Activated CD4-positive, CD25-positive, alpha-beta regulatory T cell (primary cell): ENCODE results near the gene OR2G6.
"Not testable (repeated sequence)": the region's sequence is repeated elsewhere in the genome, so short reads cannot be mapped to it uniquely, and the experiment has no call there.

Source experiments
- DNase-seq, 4 experiments: peaks; one replicate each; lab custom pipeline; 2025; lab: John Stamatoyannopoulos, UW

The OR2G6 gene

DNA sequence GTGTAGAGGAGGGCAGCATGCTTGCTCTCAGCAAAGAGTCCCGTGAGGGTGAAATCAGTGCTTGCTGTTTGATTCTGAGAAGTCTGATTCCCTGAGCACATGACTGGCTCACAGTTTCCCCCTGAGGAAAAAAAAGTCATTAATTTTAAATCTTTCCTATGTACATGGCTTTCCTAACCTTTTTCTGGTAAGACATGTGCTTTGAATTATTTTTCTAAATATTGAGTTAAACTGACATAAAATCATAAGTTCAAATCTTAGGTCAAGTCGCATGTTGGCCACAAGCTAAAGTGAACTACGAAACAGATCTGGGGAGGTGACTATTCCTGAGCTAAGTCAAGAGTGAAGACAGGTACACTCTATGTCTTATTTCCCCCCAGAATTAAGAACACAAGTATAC lies 66.8 kb downstream of the OR2G6 start, which contains the start of gene OR2T34:
TSS of gene OR2T34 (minus strand) at position 101 of the 400 bp plus-strand sequence. CDS start at position 101, 0 bp downstream.
- not testable (repeated sequence) for DNase-seq

GRCh38 chr1:248576260-248576980 lies 68.5 kb downstream of the OR2G6 start:
- DNase-seq: no peak
